HUES48 (cell line): ENCODE data around the gene CREB5.

Experiments
- H3K27ac ChIP-seq: one replicate; pipeline ENCODE4 v1.7.0; 2013; ENCODE audit warnings: low read depth, low read length, inconsistent platforms
- H3K27me3 ChIP-seq: 2 replicates; pipeline ENCODE4 v1.6.1; 2013; ENCODE audit warnings: mild to moderate bottlenecking, low read length; ENCODE audit not compliant: control insufficient read depth, insufficient read depth
- H3K36me3 ChIP-seq: 2 replicates; pipeline ENCODE4 v1.6.1; 2013; ENCODE audit warnings: low read length; ENCODE audit not compliant: control insufficient read depth, insufficient read depth
- H3K4me1 ChIP-seq: 2 replicates; pipeline ENCODE4 v1.6.1; 2013; ENCODE audit warnings: mild to moderate bottlenecking, low read length; ENCODE audit not compliant: control insufficient read depth, insufficient read depth
- H3K4me3 ChIP-seq: 2 replicates; pipeline ENCODE4 v1.5.1; 2013; ENCODE audit warnings: mild to moderate bottlenecking, low read depth, low read length
- H3K9ac ChIP-seq: 2 replicates; pipeline ENCODE4 v1.6.1; 2013; ENCODE audit warnings: mild to moderate bottlenecking, low read depth, low read length, moderate library complexity
- H3K9me3 ChIP-seq: 2 replicates; pipeline ENCODE4 v1.6.1; 2013; ENCODE audit warnings: low read length; ENCODE audit not compliant: control insufficient read depth, insufficient read depth

Gene CREB5

GRCh38 chr7:28747854-28748253, 335.5 kb downstream of the CREB5 start:
- H3K27ac ChIP-seq = no peak overlapping the region
- H3K9me3 ChIP-seq = no peaks in the 10 kb centered on the region
- peaks cover 5% of the 10 kb centered on the region; the same call in 1 of the 2 replicates for H3K27me3 ChIP-seq
- no peaks in the 10 kb centered on the region for H3K36me3 ChIP-seq
- no peak overlapping the region for H3K9ac ChIP-seq
- H3K4me1 ChIP-seq = peaks cover 24% of the 10 kb centered on the region
- H3K4me3 ChIP-seq = no peak overlapping the region

GRCh38 chr7:28748346-28748745, 336.0 kb downstream of the CREB5 start:
- peaks cover 24% of the 10 kb centered on the region for H3K4me1 ChIP-seq
- H3K4me3 ChIP-seq = no peak overlapping the region
- H3K9me3 ChIP-seq = no peaks in the 10 kb centered on the region
- H3K27me3 ChIP-seq = peaks cover 5% of the 10 kb centered on the region; the same call in 1 of the 2 replicates
- no peak overlapping the region for H3K27ac ChIP-seq
- H3K9ac ChIP-seq = no peak overlapping the region
- H3K36me3 ChIP-seq = no peaks in the 10 kb centered on the region

DNA sequence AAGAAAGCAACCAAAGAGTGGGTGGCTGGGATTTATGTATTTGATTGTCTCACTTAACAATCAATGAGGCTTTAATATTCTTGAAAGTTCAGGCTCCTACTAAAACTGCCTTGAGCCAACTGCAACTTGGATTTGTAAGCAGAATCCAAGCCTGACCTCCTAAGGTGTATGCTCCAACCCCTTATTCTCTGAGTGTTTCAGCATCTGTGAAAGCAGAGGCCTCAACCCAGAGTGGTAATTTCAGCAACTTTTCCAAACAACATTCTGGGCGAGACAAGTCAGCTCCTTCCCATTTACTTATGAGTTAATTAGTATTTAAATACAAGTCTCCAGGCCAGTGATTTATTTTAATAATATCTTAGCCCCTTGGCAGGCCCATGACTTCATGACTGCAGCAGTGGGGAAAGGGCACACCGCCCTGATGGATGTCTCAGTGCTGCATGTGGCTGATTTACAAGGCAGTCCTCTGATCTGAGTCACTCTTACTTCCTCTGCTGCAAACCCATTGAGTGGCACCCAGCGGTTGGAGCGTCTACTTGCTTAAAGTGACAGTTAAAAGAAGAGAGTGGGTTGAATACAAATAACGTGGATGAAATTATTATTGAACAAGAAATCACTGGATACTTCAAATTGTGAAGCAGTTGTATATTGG, 336.7 kb downstream of the CREB5 start:
- Histone ChIP-seq H3K4me1 (peaks cover 24% of the 10 kb centered on the region), H3K9ac (no peak overlapping the region), H3K27ac (peak overlapping the region; percentile 38), H3K9me3 (no peaks in the 10 kb centered on the region), H3K36me3 (no peaks in the 10 kb centered on the region), H3K27me3 (peaks cover 5% of the 10 kb centered on the region; the same call in 1 of the 2 replicates), H3K4me3 (no peak overlapping the region)

- Histone ChIP-seq H3K27ac (no peak overlapping the region), H3K9ac (no peak overlapping the region), H3K36me3 (no peaks in the 10 kb centered on the region), H3K4me3 (no peak overlapping the region), H3K9me3 (no peaks in the 10 kb centered on the region), H3K27me3 (peaks cover 5% of the 10 kb centered on the region; the same call in 1 of the 2 replicates), H3K4me1 (peaks cover 24% of the 10 kb centered on the region)
These were observed 337.3 kb downstream of the CREB5 start for GRCh38 chr7:28749638-28750037.

DNA sequence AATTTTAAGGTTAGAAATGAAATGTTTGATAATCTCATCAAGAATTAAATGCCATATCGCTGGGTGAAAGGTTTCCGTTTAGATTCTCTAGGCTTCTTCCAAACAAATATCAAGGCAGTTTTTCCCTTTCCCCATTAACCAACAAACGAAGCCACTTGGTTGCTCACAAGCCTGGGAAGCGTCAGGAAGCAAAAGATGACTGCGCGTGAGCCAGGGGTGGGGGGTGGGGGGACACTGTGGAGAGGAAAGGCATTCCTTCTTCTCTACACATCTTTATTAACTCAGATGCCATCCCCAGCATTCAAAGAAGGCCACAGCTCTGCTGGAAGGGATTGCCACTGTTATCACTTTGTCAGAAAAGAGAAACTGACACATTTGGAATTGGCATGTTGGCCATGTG, 338.7 kb downstream of the CREB5 start:
- Histone ChIP-seq H3K9me3 (no peaks in the 10 kb centered on the region), H3K36me3 (no peaks in the 10 kb centered on the region), H3K9ac (no peak overlapping the region), H3K27me3 (no peaks in the 10 kb centered on the region), H3K4me1 (peaks cover 24% of the 10 kb centered on the region), H3K4me3 (no peak overlapping the region), H3K27ac (no peak overlapping the region)

DNA sequence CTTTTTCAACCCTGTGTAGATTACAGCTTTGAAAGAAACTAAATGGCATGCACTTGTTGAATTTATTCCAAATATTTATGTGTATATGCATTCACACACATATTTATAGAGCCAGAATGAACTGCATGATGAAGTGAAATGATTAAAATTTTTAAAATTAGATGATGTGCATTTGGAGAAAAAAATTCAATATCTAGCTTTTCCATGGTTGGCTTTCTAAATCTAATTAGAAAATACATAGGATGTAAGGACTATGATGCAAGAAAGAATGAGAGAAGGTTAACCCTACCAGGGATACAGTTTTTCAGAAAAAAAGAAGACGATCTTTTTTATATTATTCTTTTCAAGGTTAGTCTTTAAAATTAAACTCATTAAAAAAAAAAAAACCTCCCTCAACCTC, 341.3 kb downstream of the CREB5 start:
- no peak overlapping the region for H3K9ac ChIP-seq
- H3K4me3 ChIP-seq = no peak overlapping the region
- no peaks in the 10 kb centered on the region for H3K27me3 ChIP-seq
- no peaks in the 10 kb centered on the region for H3K36me3 ChIP-seq
- H3K9me3 ChIP-seq = no peaks in the 10 kb centered on the region
- peaks cover 6% of the 10 kb centered on the region; the same call in 1 of the 2 replicates for H3K4me1 ChIP-seq
- H3K27ac ChIP-seq = no peak overlapping the region

DNA sequence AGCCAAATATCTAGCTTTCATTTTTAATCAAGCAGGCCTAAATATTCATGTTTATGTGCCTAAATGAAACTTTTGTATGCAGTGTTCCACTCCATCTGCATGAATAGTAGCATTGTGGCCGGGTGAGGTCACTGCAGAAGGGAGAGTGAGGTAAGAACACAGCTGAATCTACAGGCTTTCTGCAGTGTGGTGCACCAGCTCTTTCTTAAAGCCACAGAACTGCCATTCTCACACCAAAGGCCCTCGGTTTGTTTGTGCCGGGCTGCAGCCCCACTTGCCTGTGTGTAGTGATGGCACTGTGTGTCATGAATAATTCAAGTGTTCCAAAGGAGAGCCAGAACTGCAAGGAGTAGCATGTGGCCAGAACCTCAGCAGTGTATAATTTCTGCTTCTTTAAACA, 341.7 kb downstream of the CREB5 start:
- Histone ChIP-seq H3K27me3 (no peaks in the 10 kb centered on the region), H3K4me3 (no peak overlapping the region), H3K27ac (no peak overlapping the region)

GRCh38 chr7:28754447-28754846, 342.1 kb downstream of the CREB5 start:
- H3K9me3 ChIP-seq = no peaks in the 10 kb centered on the region
- H3K4me3 ChIP-seq = no peak overlapping the region
- H3K27ac ChIP-seq = no peak overlapping the region
- no peaks in the 10 kb centered on the region for H3K27me3 ChIP-seq
- no peaks in the 10 kb centered on the region for H3K36me3 ChIP-seq
- H3K9ac ChIP-seq = no peak overlapping the region
- peaks cover 6% of the 10 kb centered on the region; the same call in 1 of the 2 replicates for H3K4me1 ChIP-seq

More for the DNA sequence above, 341.7 kb downstream of the CREB5 start:
- Histone ChIP-seq H3K9ac (no peak overlapping the region), H3K36me3 (no peaks in the 10 kb centered on the region), H3K4me1 (peaks cover 6% of the 10 kb centered on the region; the same call in 1 of the 2 replicates), H3K9me3 (no peaks in the 10 kb centered on the region)

GRCh38 chr7:28755255-28755654, 342.9 kb downstream of the CREB5 start:
- Histone ChIP-seq H3K4me1 (peaks cover 6% of the 10 kb centered on the region; the same call in 1 of the 2 replicates), H3K27me3 (no peaks in the 10 kb centered on the region), H3K9ac (no peak overlapping the region), H3K36me3 (no peaks in the 10 kb centered on the region), H3K4me3 (no peak overlapping the region), H3K9me3 (no peaks in the 10 kb centered on the region), H3K27ac (no peak overlapping the region)

DNA sequence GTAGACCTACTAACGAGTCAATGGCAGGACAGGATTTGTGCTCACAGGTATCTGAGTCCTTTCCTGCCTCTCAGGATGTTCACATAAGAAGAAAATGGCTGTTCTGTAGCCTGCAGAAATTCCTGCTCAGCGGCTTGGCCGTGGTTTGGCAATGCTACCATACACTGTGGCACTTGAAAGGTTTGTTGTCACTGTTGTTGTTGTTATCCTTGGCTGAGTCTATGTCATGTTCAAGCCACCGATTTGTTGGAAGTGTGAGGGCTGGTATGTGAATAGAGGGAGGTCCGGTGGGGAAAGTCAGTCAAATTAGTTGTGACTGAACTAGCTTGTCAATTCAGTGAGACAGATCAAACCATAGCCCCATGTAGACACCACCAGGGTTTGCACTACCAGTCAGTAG, 345.9 kb downstream of the CREB5 start:
- no peaks in the 10 kb centered on the region for H3K9me3 ChIP-seq
- no peaks in the 10 kb centered on the region for H3K4me1 ChIP-seq
- H3K36me3 ChIP-seq = no peaks in the 10 kb centered on the region
- H3K27ac ChIP-seq = no peak overlapping the region
- H3K9ac ChIP-seq = no peak overlapping the region
- H3K4me3 ChIP-seq = no peak overlapping the region
- H3K27me3 ChIP-seq = no peaks in the 10 kb centered on the region

- H3K4me1 ChIP-seq = no peaks in the 10 kb centered on the region
- H3K27ac ChIP-seq = no peak overlapping the region
- no peaks in the 10 kb centered on the region for H3K27me3 ChIP-seq
- H3K4me3 ChIP-seq = no peak overlapping the region
- no peaks in the 10 kb centered on the region for H3K9me3 ChIP-seq
- no peak overlapping the region for H3K9ac ChIP-seq
- no peaks in the 10 kb centered on the region for H3K36me3 ChIP-seq
These were observed 347.2 kb downstream of the CREB5 start for GRCh38 chr7:28759475-28759971.
